ENCODE measurements around the gene BTN1A1.

BTN1A1 gene

DNA sequence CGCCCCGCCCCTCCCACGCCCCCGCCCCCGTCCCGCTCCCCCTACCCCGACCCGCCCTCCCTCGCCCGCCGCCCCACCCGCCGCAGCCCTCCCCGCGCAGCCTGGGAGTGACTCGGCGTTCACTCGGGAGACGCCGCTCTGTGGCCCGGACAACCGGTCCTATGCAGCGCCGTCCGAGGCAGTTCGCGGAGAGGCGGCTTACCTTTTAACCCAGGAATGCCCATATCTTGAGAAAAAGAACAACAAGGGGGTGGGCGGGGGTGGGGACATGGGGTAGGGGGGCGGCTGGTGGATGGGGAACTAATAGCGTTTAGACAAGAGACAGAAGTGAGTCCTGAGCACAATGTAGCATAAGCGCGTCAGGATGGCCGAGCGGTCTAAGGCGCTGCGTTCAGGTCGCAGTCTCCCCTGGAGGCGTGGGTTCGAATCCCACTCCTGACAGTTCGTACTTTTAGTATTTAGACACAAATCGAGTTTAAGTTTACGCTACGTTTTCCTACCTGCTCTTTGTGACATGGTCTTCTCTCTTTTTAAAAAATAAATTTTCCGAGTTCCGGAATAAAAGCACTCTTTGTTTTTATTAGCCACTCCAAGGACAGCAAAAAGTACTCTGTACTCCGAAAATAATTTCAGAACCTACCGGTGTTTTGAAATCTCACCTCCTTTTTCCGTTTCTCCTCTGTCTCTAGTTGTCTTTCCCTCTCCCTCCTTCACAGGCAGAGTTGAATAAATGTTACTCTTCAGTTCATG lies 20.9 kb downstream of the BTN1A1 start:
- Histone ChIP-seq H3K27ac (ENCODE audit: extremely low read depth, low read depth, low read length) (peak overlapping the region; percentile 98), H3K4me3 (ENCODE audit: low read depth, low read length) (peak overlapping the region; percentile 62), H3K9me3 (ENCODE audit: control insufficient read depth, insufficient read depth, low read depth, low read length) (no peaks in the 10 kb centered on the region), H3K36me3 (ENCODE audit: control insufficient read depth in 2 of 2, insufficient read depth in 1 of 2, low read length in 2 of 2) (no peaks in the 10 kb centered on the region), H3K4me1 (ENCODE audit: control insufficient read depth, insufficient read depth, low read length) (0 out of 2 replicates have a peak, but pooled peaks cover 2% of the 10 kb centered on the region)
- CTCF ChIA-PET: interaction anchor here (0.6 to 2.7 kb wide), 3 partner anchors 21 to 180 kb away, joined by 3 to 10 read pairs (median 3); partner anchors contain the start of gene BTN1A1
- POLR2A ChIA-PET: interaction anchor here (0.6 to 3.1 kb wide), 8 partner anchors 12 to 397 kb away, joined by 3 to 13 read pairs (median 5); partner anchors contain the start of gene HMGN4
- TF ChIP-seq ZNF677 (tag by site-specific recombination; IDR thresholded peaks at IDR 0.05): no peak
- no peak for TF ChIP-seq ZNF530 (tag by site-specific recombination; IDR thresholded peaks at IDR 0.05; ENCODE audit: low read depth)
- no peak for TF ChIP-seq ZNF830 (tag by site-specific recombination; IDR thresholded peaks at IDR 0.05; ENCODE audit: low read depth)
- TF ChIP-seq KLF9 (tag by site-specific recombination; IDR thresholded peaks at IDR 0.05; ENCODE audit: low read depth): peak; percentile 59
- no peak for TF ChIP-seq ZNF140 (tag by site-specific recombination; IDR thresholded peaks at IDR 0.05)
- no peak for TF ChIP-seq ZNF707 (tag by site-specific recombination; IDR thresholded peaks at IDR 0.05)
- TF ChIP-seq ZNF394 (tag by site-specific recombination; IDR thresholded peaks at IDR 0.05; ENCODE audit: borderline replicate concordance): no peak
- peak; percentile 85 for TF ChIP-seq KLF17 (tag by site-specific recombination; IDR thresholded peaks at IDR 0.05)
- TF ChIP-seq ZNF239 (tag by site-specific recombination; IDR thresholded peaks at IDR 0.05): no peak
- TF ChIP-seq ZBTB48 (tag by site-specific recombination; IDR thresholded peaks at IDR 0.05): no peak
- TF ChIP-seq ZNF521 (tag by site-specific recombination; IDR thresholded peaks at IDR 0.05): no peak
- no peak for TF ChIP-seq IKZF3 (tag by site-specific recombination; IDR thresholded peaks at IDR 0.05)
- TF ChIP-seq ZBTB10 (tag by site-specific recombination; IDR thresholded peaks at IDR 0.05): no peak
- TF ChIP-seq ZNF600 (tag by site-specific recombination; IDR thresholded peaks at IDR 0.05): no peak
- 0 out of 2 replicates have a peak, but pooled peaks have one; percentile 9 for TF ChIP-seq ZNF623 (tag by site-specific recombination; IDR thresholded peaks at IDR 0.05)
- TF ChIP-seq SP2 (tag by site-specific recombination; IDR thresholded peaks at IDR 0.05): 0 out of 2 replicates have a peak, but pooled peaks have one; percentile 1
- TF ChIP-seq, protein P1, sequence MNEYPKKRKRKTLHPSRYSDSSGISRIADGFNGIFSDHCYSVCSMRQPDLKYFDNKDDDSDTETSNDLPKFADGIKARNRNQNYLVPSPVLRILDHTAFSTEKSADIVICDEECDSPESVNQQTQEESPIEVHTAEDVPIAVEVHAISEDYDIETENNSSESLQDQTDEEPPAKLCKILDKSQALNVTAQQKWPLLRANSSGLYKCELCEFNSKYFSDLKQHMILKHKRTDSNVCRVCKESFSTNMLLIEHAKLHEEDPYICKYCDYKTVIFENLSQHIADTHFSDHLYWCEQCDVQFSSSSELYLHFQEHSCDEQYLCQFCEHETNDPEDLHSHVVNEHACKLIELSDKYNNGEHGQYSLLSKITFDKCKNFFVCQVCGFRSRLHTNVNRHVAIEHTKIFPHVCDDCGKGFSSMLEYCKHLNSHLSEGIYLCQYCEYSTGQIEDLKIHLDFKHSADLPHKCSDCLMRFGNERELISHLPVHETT (tag by site-specific recombination; IDR thresholded peaks at IDR 0.05): peak; percentile 40; the same call in 1 of the 2 replicates
- TF ChIP-seq ZBTB8A (tag by site-specific recombination; IDR thresholded peaks at IDR 0.05): no peak
- TF ChIP-seq PRDM4 (tag by site-specific recombination; IDR thresholded peaks at IDR 0.05): no peak
- no peak for TF ChIP-seq ZNF10 (tag by site-specific recombination; IDR thresholded peaks at IDR 0.05)
- TF ChIP-seq ZNF660 (tag by site-specific recombination; IDR thresholded peaks at IDR 0.05): peak; percentile 70; the same call in 1 of the 2 replicates
- TF ChIP-seq REST (tag by site-specific recombination; IDR thresholded peaks at IDR 0.05): peak; percentile 22; the same call in 1 of the 2 replicates
- no peak for TF ChIP-seq ZNF510 (tag by site-specific recombination; IDR thresholded peaks at IDR 0.05; ENCODE audit: insufficient replicate concordance)
- TF ChIP-seq HOXA7 (CRISPR knock-in tag; IDR thresholded peaks at IDR 0.05; ENCODE audit: borderline replicate concordance): no peak
- TF ChIP-seq ZNF791 (tag by site-specific recombination; IDR thresholded peaks at IDR 0.05): no peak
- no peak for TF ChIP-seq ZNF114 (tag by site-specific recombination; IDR thresholded peaks at IDR 0.05)
- peak; percentile 28; the same call in 1 of the 2 replicates for TF ChIP-seq ZNF629 (tag by site-specific recombination; IDR thresholded peaks at IDR 0.05)
